Measurements from ENCODE around the gene FLRT3.

FLRT3 gene

GRCh38 chr20:14332866-14333265 lies 4.5 kb downstream of the FLRT3 start:
- TF ChIP-seq, protein P1, sequence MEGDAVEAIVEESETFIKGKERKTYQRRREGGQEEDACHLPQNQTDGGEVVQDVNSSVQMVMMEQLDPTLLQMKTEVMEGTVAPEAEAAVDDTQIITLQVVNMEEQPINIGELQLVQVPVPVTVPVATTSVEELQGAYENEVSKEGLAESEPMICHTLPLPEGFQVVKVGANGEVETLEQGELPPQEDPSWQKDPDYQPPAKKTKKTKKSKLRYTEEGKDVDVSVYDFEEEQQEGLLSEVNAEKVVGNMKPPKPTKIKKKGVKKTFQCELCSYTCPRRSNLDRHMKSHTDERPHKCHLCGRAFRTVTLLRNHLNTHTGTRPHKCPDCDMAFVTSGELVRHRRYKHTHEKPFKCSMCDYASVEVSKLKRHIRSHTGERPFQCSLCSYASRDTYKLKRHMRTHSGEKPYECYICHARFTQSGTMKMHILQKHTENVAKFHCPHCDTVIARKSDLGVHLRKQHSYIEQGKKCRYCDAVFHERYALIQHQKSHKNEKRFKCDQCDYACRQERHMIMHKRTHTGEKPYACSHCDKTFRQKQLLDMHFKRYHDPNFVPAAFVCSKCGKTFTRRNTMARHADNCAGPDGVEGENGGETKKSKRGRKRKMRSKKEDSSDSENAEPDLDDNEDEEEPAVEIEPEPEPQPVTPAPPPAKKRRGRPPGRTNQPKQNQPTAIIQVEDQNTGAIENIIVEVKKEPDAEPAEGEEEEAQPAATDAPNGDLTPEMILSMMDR (conservative IDR thresholded peaks at IDR 0.05; ENCODE audit: low read length): no peak
- H3K4me3 ChIP-seq (ENCODE audit: low read length): no peak overlapping the region
- DNase-seq (ENCODE audit: low read depth): no peak

DNA sequence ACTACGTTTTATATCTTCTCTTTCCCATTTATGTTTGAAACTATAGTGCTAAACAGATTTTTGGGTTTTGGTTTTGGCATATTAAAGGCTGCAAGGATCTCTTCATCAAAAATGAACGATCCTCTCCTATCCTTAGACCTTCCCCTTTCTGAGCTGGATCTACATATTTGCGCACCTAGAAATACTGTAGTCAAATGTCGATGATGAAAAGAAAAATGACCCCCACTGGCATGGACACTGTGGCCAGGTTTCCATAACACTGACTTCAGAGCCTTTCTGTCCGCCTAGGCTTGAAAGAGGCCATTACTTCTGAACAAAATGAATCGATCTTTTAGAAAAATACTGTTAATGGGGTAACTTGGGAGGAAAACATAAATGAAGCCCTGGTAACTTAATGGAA lies 5.8 kb downstream of the FLRT3 start:
- TF ChIP-seq, protein P1 (conservative IDR thresholded peaks at IDR 0.05; ENCODE audit: low read length): no peak
- H3K4me3 ChIP-seq (ENCODE audit: low read length): no peak overlapping the region
- DNase-seq (ENCODE audit: low read depth): no peak

- DNase-seq (ENCODE audit: low read depth): no peak
- TF ChIP-seq, protein P1 (conservative IDR thresholded peaks at IDR 0.05; ENCODE audit: low read length): no peak
Observed at GRCh38 chr20:14319704-14320103, 17.7 kb downstream of the FLRT3 start.

DNA sequence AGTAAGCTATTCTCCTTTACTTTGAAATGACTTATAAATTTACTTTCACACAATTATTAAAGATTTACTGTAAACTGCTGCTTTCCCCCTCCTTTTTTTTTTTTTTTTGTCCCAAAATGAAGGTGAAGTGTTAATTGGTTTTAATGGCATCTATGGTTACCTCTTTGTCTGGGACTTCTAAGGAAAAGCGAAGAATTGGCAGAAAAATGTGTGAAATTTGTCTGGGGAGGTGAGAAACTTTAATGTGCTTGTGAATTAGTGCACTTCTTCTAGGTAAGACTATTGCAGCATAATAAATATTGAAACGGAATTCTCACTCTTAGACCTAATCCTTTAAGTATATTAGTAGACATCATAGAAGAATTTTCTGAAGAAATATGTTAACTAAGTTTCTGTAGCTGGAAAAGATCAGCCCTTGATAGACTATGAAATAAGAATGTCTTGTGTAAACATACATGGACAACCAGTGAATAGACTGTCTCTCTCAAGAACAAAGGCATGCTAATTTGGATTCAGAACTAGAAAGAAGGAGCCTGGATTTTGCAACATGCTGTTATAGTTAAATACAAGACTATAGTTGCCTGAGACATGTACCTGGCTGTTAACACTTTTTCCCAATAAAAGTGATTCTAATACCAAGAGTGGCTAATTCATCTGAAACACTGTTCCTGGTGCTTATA lies 23.9 kb downstream of the FLRT3 start:
- DNase-seq (ENCODE audit: low read depth): no peak
- H3K4me3 ChIP-seq (ENCODE audit: low read length): no peak overlapping the region
- TF ChIP-seq, protein P1 (conservative IDR thresholded peaks at IDR 0.05; ENCODE audit: low read length): no peak

More at GRCh38 chr20:14319704-14320103, 17.7 kb downstream of the FLRT3 start:
- no peak overlapping the region for H3K4me3 ChIP-seq (ENCODE audit: low read length)

- DNase-seq (ENCODE audit: low read depth): no peak
- H3K4me3 ChIP-seq (ENCODE audit: low read length): no peak overlapping the region
- TF ChIP-seq, protein P1 (conservative IDR thresholded peaks at IDR 0.05; ENCODE audit: low read length): no peak
Observed at GRCh38 chr20:14312001-14312400, 25.4 kb downstream of the FLRT3 start.

GRCh38 chr20:14310977-14311627 lies 26.3 kb downstream of the FLRT3 start:
- no peak overlapping the region for H3K4me3 ChIP-seq (ENCODE audit: low read length)
- TF ChIP-seq, protein P1 (conservative IDR thresholded peaks at IDR 0.05; ENCODE audit: low read length): no peak
- DNase-seq (ENCODE audit: low read depth): no peak

DNA sequence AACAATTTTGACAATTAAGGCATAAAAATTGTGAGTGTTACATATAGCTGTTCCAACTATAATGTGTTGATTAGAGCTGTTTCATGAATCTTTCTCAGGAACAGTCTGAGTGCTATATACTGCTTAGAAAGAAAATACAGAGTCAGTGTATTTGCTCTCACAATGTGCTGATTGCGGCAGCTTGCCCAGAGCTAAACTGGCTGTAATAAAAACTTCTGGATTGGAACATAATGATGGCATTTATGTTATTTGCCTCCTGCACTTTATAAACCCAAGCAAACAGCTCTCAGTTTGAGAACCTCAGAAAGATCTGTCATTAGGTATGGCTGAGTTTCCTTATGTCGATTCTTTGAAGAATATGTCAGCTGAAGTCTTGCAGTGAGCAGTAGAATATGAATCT lies 29.5 kb downstream of the FLRT3 start:
- TF ChIP-seq, protein P1 (conservative IDR thresholded peaks at IDR 0.05; ENCODE audit: low read length): no peak
- H3K4me3 ChIP-seq (ENCODE audit: low read length): no peak overlapping the region
- no peak for DNase-seq (ENCODE audit: low read depth)

Measured in AG10803 (cell line).